Measurements from ENCODE around the gene B4GALNT4.

Gene B4GALNT4

DNA sequence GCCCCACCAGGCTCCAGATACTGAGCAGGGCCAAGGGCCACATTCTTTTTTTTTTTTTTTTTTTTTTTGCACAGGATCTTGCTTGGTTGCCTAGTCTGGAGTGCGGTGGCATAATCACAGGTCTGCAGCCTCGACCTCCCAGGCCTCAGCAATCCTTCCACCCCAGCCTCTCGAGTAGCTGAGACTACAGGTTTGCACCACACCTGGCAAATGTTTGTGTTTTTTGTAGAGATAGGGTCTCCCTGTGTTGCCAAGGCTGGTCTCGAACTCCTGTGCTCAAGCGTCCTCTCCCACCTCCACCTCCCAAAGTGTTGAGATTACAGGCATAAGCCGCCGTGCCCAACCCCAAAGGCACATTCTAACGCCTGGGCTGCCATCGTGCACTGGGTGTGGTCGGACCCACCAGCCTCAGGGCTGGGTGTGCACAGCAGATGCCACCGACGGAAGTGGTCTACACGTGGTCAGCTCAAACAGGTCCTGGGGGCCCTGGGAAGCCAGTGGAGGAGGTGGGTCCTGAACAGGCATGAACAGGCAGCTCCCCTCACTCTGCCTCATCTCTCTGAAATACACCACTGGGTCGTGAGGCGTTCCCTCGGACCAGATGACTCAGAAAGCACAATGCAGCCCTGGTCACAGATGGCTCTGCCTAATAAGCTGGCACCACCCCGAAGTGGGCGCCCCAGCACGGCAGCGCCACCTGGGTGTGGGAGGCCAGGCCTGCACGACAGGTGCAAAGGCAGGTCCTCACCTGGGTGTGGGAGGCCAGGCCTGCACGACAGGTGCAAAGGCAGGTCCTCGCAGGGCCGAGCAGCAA is 5.1 kb upstream of the B4GALNT4 start:
- in situ Hi-C loops (cut with HindIII; ENCODE audit: low sequenced_read_pairs): no loop called here
- peak; percentile 34 for TF ChIP-seq CTCF (IDR thresholded peaks at IDR 0.05; ENCODE audit: low read depth, low read length)
- no peak for DNase-seq (ENCODE audit: low read depth, low spot score)
- H3K4me3 ChIP-seq (ENCODE audit: low read depth, low read length): no peak overlapping the region

- no peak for DNase-seq (ENCODE audit: low read depth, low spot score)
- in situ Hi-C loops (cut with HindIII; ENCODE audit: low sequenced_read_pairs): no loop called here
- no peak for TF ChIP-seq CTCF (IDR thresholded peaks at IDR 0.05; ENCODE audit: low read depth, low read length)
- no peak overlapping the region for H3K4me3 ChIP-seq (ENCODE audit: low read depth, low read length)
Measured at GRCh38 chr11:364991-365725, 4.1 kb upstream of the B4GALNT4 start.

DNA sequence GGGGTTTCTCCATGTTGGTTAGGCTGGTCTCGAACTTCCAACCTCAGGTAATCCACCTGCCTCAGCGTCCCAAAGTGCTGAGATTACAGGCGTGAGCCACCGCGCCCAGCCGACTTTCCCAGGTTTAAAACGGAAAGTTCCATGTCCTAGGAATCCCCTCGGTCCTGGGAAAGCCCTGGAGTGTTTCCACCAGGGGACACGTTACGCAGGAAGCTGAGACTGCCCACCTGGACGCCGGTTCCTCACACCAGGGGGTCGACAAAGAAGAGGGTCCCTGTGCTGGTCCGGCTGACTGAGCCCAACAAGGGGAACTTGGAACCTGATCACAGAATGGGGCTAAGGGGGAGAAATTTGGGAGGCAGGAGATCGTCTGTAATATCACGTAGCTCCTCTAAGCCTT is 3.5 kb upstream of the B4GALNT4 start:
- no peak for TF ChIP-seq CTCF (IDR thresholded peaks at IDR 0.05; ENCODE audit: low read depth, low read length)
- H3K4me3 ChIP-seq (ENCODE audit: low read depth, low read length): no peak overlapping the region
- DNase-seq (ENCODE audit: low read depth, low spot score): no peak
- in situ Hi-C loops (cut with HindIII; ENCODE audit: low sequenced_read_pairs): no loop called here

- no peak for TF ChIP-seq CTCF (IDR thresholded peaks at IDR 0.05; ENCODE audit: low read depth, low read length)
- DNase-seq (ENCODE audit: low read depth, low spot score): no peak
- no peak overlapping the region for H3K4me3 ChIP-seq (ENCODE audit: low read depth, low read length)
- in situ Hi-C loops (cut with HindIII; ENCODE audit: low sequenced_read_pairs): no loop called here
Measured at GRCh38 chr11:367956-368413, 1.3 kb upstream of the B4GALNT4 start.

DNA sequence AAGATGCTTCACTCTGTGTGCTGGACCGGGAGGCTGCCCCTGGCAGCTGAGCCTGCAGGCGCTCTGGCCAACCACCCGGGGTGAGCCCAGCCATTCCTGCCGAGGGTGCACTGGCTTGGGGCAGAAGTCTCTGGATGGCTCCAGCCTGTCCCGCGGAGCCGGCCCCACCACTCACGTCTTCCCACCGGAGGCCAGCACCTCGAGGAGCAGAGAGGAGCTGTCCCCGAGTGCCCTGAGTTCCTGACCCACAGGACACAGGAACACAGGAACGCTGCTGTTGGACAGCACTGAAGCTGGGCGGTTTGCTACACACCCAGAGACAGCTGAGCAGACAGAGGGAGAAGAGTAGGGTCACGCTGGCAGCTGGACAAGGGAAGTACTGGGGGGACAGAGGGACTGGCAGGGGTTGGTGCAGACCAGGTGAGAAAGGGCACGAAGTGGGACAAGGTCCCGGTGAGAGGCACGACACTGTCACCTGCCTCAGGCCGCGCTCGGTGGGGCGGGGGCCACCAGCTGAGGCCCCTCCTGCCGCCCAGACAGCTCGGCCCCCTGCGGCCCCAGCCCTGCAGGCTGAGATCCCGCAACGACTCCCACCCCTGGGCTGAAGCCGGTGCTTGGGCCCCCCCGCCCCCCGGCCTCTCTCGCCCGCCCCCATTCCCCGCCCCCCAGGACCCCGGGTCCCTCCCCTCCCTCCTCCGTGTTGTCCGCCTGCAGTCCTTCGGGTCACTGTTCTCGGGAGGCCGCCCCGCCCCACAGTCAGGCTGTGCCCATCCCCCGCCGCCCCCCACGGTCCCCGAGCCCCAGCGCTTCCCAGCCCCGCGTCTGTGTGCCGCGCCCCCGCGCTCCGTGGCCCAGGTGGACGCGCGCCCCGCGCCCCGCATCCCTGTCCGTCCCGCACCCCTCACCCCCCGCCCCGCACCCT is 624 bp upstream of the B4GALNT4 start:
- H3K4me3 ChIP-seq (ENCODE audit: low read depth, low read length): peak overlapping the region; percentile 12
- in situ Hi-C loops (cut with HindIII; ENCODE audit: low sequenced_read_pairs): no loop called here
- no peak for DNase-seq (ENCODE audit: low read depth, low spot score)

More for the DNA sequence above, 624 bp upstream of the B4GALNT4 start:
- no peak for TF ChIP-seq CTCF (IDR thresholded peaks at IDR 0.05; ENCODE audit: low read depth, low read length)
